Bronchial epithelial cell (primary cell): ENCODE data around the gene PRF1. TPM values are rescaled to one million over a fixed set of nuclear protein-coding genes. Genes with fewer than 3 reads are reported as not detected.
A peak's percentile ranks its signal among the peaks of the same experiment; 100 is the strongest.

Source experiments
- DNase-seq: peaks from one replicate; pipeline ENCODE4 v3.0.0-alpha.2; 2010; ENCODE audit warnings: low read depth
- FAIRE-seq: peaks from 2 replicates; lab custom pipeline; 2011; peaks lifted over from hg19 to GRCh38; lab: Jason Lieb, UNC
- H3K27me3 ChIP-seq: 2 replicates; pipeline ENCODE4 v1.5.1; 2011; ENCODE audit warnings: low read length; ENCODE audit not compliant: control insufficient read depth, insufficient read depth
- H3K36me3 ChIP-seq: 2 replicates; pipeline ENCODE4 v1.5.1; 2011; ENCODE audit warnings: low read length; ENCODE audit not compliant: control insufficient read depth, insufficient read depth
- H3K4me3 ChIP-seq: 2 replicates; pipeline ENCODE4 v1.5.1; 2011; ENCODE audit warnings: mild to moderate bottlenecking, low read depth, low read length, control low read depth
- total RNA-seq: library from RNA; depleted of rRNA; stranded (reverse); fragments of >200 nt; gene quantifications from 2 replicates; pipeline ENCODE4 v1.2.1, GENCODE V29; 2014
- TF ChIP-seq, protein P1 (sequence below): IDR thresholded peaks from 2 replicates; pipeline ENCODE4 v1.5.1; 2011; ENCODE audit warnings: mild to moderate bottlenecking, moderate library complexity, low read length, control low read depth, inconsistent platforms; ENCODE audit not compliant: insufficient read depth, severe bottlenecking

PRF1 gene
- total RNA-seq, 1 donor from 2014 or later: not detected

- Histone ChIP-seq H3K4me3 (no peak overlapping the region), H3K27me3 (no peaks in the 10 kb centered on the region), H3K36me3 (no peaks in the 10 kb centered on the region)
- FAIRE-seq (peak; percentile 70), DNase-seq (no peak)
- TF ChIP-seq, protein P1, sequence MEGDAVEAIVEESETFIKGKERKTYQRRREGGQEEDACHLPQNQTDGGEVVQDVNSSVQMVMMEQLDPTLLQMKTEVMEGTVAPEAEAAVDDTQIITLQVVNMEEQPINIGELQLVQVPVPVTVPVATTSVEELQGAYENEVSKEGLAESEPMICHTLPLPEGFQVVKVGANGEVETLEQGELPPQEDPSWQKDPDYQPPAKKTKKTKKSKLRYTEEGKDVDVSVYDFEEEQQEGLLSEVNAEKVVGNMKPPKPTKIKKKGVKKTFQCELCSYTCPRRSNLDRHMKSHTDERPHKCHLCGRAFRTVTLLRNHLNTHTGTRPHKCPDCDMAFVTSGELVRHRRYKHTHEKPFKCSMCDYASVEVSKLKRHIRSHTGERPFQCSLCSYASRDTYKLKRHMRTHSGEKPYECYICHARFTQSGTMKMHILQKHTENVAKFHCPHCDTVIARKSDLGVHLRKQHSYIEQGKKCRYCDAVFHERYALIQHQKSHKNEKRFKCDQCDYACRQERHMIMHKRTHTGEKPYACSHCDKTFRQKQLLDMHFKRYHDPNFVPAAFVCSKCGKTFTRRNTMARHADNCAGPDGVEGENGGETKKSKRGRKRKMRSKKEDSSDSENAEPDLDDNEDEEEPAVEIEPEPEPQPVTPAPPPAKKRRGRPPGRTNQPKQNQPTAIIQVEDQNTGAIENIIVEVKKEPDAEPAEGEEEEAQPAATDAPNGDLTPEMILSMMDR: no peak
These were observed 7.0 kb downstream of the PRF1 start for GRCh38 chr10:70595566-70596016.

DNA sequence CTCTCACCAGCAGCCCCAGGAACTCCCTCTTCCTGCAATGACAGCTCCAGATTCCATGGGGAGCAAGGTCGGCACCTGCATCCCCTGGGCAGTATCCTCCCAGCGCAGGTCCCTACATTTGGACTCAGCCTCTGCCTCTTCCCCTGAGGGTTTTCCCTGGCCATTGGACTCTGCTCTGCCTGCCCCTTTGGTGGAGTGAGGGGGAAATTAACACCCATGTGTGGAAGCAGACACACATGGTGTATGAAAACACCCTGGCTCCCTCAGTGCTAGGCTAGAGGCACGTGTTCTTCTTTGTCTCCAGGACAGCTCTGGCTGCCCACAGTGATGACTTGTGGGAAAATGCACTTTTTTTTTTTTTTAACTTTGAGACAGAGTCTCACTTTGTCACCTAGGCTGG lies 8.4 kb downstream of the PRF1 start:
- no peaks in the 10 kb centered on the region for H3K27me3 ChIP-seq
- H3K36me3 ChIP-seq: no peaks in the 10 kb centered on the region
- no peak for FAIRE-seq
- TF ChIP-seq, protein P1: no peak
- no peak for DNase-seq
- H3K4me3 ChIP-seq: no peak overlapping the region

GRCh38 chr10:70593513-70593890 lies 9.0 kb downstream of the PRF1 start:
- no peak overlapping the region for H3K4me3 ChIP-seq
- no peak for DNase-seq
- no peak for FAIRE-seq
- no peaks in the 10 kb centered on the region for H3K36me3 ChIP-seq
- TF ChIP-seq, protein P1: no peak
- no peaks in the 10 kb centered on the region for H3K27me3 ChIP-seq

DNA sequence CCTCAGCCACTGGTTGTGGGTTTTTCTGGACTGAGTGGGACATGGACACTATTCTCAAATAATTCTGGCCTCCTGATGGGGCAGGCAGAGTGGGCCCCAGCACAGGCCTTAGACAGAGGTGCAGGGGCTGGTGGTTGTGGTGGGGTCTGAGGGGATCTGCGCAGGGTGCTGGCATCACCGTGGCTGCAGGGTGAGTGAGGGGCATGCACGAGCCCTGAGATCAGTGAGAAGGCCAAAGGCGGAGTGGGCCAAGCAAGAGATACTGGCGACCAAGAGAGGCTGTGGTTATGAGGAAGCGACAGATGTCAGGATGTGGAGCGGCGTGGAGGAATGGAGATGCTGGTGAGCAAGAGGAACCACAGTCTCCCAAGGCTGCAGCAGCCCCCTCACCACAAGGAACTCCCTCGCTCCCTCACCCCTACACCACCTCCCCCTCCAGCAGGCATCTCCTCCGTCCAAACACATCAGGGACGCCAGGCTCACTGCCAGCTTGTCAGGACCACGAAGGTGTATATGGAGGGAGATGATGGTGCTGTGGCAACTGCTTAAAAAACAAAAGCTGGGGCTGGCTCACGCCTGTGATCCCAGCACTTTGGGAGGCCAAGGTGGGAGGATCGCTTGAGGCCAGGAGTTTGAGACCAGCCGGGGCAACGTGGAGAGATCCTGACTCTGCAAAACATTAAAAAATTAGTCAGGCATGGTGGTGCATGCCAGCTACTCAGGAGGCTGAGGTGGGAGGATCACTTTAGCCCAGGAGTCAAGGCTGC lies 9.6 kb downstream of the PRF1 start:
- no peak overlapping the region for H3K4me3 ChIP-seq
- TF ChIP-seq, protein P1: no peak
- FAIRE-seq: no peak
- no peaks in the 10 kb centered on the region for H3K27me3 ChIP-seq
- H3K36me3 ChIP-seq: no peaks in the 10 kb centered on the region
- no peak for DNase-seq

GRCh38 chr10:70592186-70592735 lies 10.3 kb downstream of the PRF1 start:
- FAIRE-seq: no peak
- Histone ChIP-seq H3K27me3 (no peaks in the 10 kb centered on the region), H3K36me3 (no peaks in the 10 kb centered on the region), H3K4me3 (no peak overlapping the region)
- no peak for DNase-seq
- TF ChIP-seq, protein P1: no peak
